HL-60 (cell line): ENCODE results near the gene ACHE.
"Not testable (repeated sequence)": the region's sequence is repeated elsewhere in the genome, so short reads cannot be mapped to it uniquely, and the experiment has no call there.

ENCODE experiments used
- DNase-seq, 2 experiments: peaks; one replicate each; pipeline ENCODE4 v3.0.0-alpha.2; 2010 to 2020; ENCODE audit warnings: low read depth in 1 of 2, low spot score in 1 of 2
- H3K27ac ChIP-seq: fragments of 250-450 bp; sonication (Bioruptor Pico); replicated peaks from 2 replicates; pipeline ENCODE4 v1.5.1; 2020; ENCODE audit warnings: mild to moderate bottlenecking, moderate library complexity
- H3K27me3 ChIP-seq: fragments of 250-450 bp; sonication (Bioruptor Pico); 2 replicates; pipeline ENCODE4 v1.5.1; 2021; ENCODE audit warnings: mild to moderate bottlenecking, moderate library complexity; ENCODE audit not compliant: insufficient read depth, poor library complexity, severe bottlenecking
- H3K4me3 ChIP-seq: replicated peaks from 2 replicates; pipeline ENCODE4 v1.5.1; 2011; ENCODE audit warnings: mild to moderate bottlenecking, control low read depth, low read length; ENCODE audit not compliant: insufficient read depth
- CTCF ChIP-seq: IDR thresholded peaks from one replicate; pipeline ENCODE4 v1.5.1; 2011; ENCODE audit warnings: low read length, control low read depth, inconsistent platforms; ENCODE audit not compliant: insufficient read depth
- GABPA ChIP-seq: IDR thresholded peaks from 2 replicates; pipeline ENCODE4 v1.6.1; 2012; ENCODE audit warnings: low read depth
- POLR2AphosphoS5 ChIP-seq: IDR thresholded peaks from 2 replicates; pipeline ENCODE4 v1.6.1; 2012; ENCODE audit warnings: low read depth
- REST ChIP-seq: IDR thresholded peaks from 2 replicates; pipeline ENCODE4 v1.6.1; 2012; ENCODE audit warnings: low read depth; ENCODE audit not compliant: insufficient replicate concordance
- SPI1 ChIP-seq: IDR thresholded peaks from 2 replicates; pipeline ENCODE4 v1.6.1; 2012; ENCODE audit warnings: low read depth, mild to moderate bottlenecking, borderline replicate concordance

The ACHE gene

DNA sequence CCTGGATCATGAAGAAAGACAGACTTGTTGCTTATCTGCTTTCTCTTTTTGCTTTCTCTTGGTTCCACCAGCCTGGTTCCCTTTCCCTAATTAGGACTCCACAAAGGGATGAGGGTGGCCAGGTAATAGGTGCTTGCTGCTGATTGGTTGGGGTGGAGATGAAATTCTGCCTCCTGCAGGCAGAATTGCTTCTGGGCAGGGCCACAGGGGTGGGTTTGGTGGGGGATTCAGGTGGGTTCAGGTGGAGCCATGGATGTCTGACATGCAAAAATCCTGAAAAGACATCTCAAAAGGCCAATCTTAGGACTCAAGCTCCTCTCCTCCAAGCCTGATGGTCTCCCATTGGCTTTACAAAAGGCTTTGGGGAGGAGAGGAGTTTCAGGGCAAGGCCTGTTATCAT lies 25.4 kb upstream of the ACHE start:
- Histone ChIP-seq H3K4me3 (no peak overlapping the region), H3K27ac (no peak overlapping the region), H3K27me3 (no peaks in the 10 kb centered on the region)
- DNase-seq: no peak
- TF ChIP-seq SPI1 (no peak), GABPA (no peak), POLR2AphosphoS5 (no peak), REST (no peak), CTCF (no peak)

- not testable (repeated sequence) for H3K27ac ChIP-seq, H3K4me3 ChIP-seq, H3K27me3 ChIP-seq, DNase-seq
Measured at GRCh38 chr7:100919779-100920437, 24.2 kb upstream of the ACHE start.

GRCh38 chr7:100919335-100919734 lies 23.6 kb upstream of the ACHE start:
- not testable (repeated sequence) for DNase-seq, H3K4me3 ChIP-seq, H3K27me3 ChIP-seq, H3K27ac ChIP-seq

- TF ChIP-seq SPI1 (no peak), CTCF (no peak), GABPA (no peak), REST (no peak), POLR2AphosphoS5 (no peak)
- Histone ChIP-seq H3K27ac (no peak overlapping the region), H3K4me3 (no peak overlapping the region), H3K27me3 (no peaks in the 10 kb centered on the region)
- no peak for DNase-seq
Measured at GRCh38 chr7:100914879-100915447, 19.3 kb upstream of the ACHE start.

- TF ChIP-seq GABPA (no peak), REST (no peak), SPI1 (no peak), CTCF (no peak), POLR2AphosphoS5 (no peak)
- no peak overlapping the region for H3K4me3 ChIP-seq
- no peak overlapping the region for H3K27ac ChIP-seq
- H3K27me3 ChIP-seq: no peaks in the 10 kb centered on the region
- no peak for DNase-seq
Measured at GRCh38 chr7:100914208-100914878, 18.7 kb upstream of the ACHE start.
